Measurements from ENCODE around the gene CCR9.

Gene CCR9

GRCh38 chr3:45865563-45865962 is 20.8 kb upstream of the CCR9 start:
- ATAC-seq, result no peak
- peaks cover 35% of the 10 kb centered on the region for H3K4me1 Mint-ChIP-seq

DNA sequence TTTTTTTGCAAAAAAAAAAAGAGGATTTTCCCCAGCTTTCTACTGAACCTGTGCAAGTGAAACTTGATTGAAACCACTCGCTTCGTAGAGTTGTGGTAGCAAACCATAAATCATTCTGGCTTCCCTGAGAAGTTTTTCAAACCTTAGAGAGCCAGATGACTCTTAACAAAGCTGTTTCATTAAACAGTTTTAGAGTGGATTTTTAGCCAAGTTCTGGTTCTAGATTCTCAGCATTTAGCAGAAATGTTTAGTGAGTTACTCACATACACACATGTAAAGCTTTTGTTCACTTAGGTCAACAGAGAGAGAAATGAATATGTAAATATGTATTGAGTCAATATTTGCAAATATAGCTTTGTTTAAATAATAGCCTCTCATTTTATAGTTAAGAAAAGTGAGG is 18.1 kb upstream of the CCR9 start:
- Mint-ChIP-seq H3K4me3 (no peak overlapping the region), H3K9me3 (peaks cover 4% of the 10 kb centered on the region), H3K27ac (no peak overlapping the region), H3K4me1 (peaks cover 36% of the 10 kb centered on the region), H3K27me3 (no peaks in the 10 kb centered on the region), H3K36me3 (no peaks in the 10 kb centered on the region)
- no peak for ATAC-seq

More at GRCh38 chr3:45865563-45865962, 20.8 kb upstream of the CCR9 start:
- Mint-ChIP-seq H3K27me3 (peaks cover 9% of the 10 kb centered on the region), H3K36me3 (no peaks in the 10 kb centered on the region), H3K9me3 (peaks cover 4% of the 10 kb centered on the region), H3K27ac (peak overlapping the region; percentile 11), H3K4me3 (no peak overlapping the region)

DNA sequence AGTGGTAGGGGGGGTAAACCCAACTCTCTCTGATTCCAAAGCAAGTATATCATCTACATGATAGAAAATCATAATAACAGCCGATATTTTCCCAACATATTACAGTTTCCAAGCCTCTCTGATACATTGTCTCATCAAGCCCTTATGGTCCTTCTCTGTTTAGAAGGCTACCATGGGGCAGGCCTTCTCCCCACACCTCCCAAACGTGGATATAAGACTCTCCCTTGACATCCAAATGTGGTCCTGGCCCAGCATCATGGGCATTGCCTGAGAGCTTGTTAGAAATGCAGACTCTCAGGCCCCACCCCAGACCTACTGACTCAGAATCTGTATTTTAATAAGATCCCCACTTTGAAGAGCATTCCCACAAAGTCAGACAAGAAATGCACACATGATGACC is 17.7 kb upstream of the CCR9 start:
- Mint-ChIP-seq H3K27me3 (no peaks in the 10 kb centered on the region), H3K4me1 (peaks cover 36% of the 10 kb centered on the region), H3K9me3 (peaks cover 3% of the 10 kb centered on the region), H3K4me3 (no peak overlapping the region), H3K36me3 (no peaks in the 10 kb centered on the region), H3K27ac (no peak overlapping the region)
- no peak for ATAC-seq

GRCh38 chr3:45869638-45870037 is 16.7 kb upstream of the CCR9 start:
- H3K4me3 Mint-ChIP-seq, result no peak overlapping the region
- peaks cover 36% of the 10 kb centered on the region for H3K4me1 Mint-ChIP-seq
- no peak overlapping the region for H3K27ac Mint-ChIP-seq

DNA sequence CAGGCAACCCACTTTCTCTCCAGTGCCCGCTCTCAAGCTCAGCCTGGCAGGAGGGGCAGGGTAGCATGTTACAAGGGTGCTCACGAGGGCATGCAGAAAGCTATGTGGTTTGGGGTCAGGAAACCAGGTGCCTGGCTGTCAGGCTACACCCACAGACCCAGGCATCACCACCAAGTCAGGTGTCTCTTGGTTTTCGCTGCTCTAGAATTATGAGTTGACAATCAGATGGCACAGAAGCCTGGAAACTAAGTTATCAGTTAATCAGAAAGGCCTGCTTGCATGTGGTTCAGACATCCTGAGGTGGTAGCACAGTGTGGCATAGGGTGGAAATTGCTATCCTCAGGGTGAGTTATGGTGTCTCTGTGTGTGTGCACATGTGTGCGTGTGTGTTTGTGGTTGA is 16.2 kb upstream of the CCR9 start:
- Mint-ChIP-seq H3K4me1 (peaks cover 31% of the 10 kb centered on the region), H3K4me3 (no peak overlapping the region)
- ATAC-seq, result peak; percentile 77

More at GRCh38 chr3:45869638-45870037, 16.7 kb upstream of the CCR9 start:
- no peak for ATAC-seq
- H3K9me3 Mint-ChIP-seq, result peaks cover 7% of the 10 kb centered on the region
- H3K36me3 Mint-ChIP-seq, result no peaks in the 10 kb centered on the region
- no peaks in the 10 kb centered on the region for H3K27me3 Mint-ChIP-seq

GRCh38 chr3:45871780-45872179 is 14.6 kb upstream of the CCR9 start:
- Mint-ChIP-seq H3K36me3 (no peaks in the 10 kb centered on the region), H3K27ac (peak overlapping the region; percentile 51), H3K27me3 (no peaks in the 10 kb centered on the region), H3K4me3 (no peak overlapping the region), H3K4me1 (peaks cover 23% of the 10 kb centered on the region), H3K9me3 (peaks cover 7% of the 10 kb centered on the region)
- no peak for ATAC-seq

More for the DNA sequence above, 16.2 kb upstream of the CCR9 start:
- no peaks in the 10 kb centered on the region for H3K27me3 Mint-ChIP-seq
- H3K27ac Mint-ChIP-seq, result no peak overlapping the region
- no peaks in the 10 kb centered on the region for H3K36me3 Mint-ChIP-seq
- H3K9me3 Mint-ChIP-seq, result peaks cover 7% of the 10 kb centered on the region

DNA sequence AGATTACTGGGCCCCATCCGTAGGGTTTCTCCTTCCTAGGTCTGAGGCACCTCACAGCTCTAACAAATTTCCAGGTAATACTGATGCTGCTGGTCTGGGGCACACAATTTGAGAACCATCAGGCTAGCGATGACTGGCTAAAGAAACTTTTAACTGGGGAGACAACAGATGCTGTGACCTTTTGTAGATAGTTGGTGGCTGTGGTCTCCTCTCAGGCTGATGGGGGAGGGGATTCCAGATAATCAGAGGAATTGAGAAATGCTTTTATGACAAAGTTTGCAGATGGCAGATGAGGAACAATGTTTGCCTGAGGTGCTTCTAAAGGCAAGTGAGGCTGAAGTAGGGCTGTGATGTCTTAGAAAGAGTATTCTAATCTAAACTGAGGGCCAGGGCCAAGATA is 13.8 kb upstream of the CCR9 start:
- H3K9me3 Mint-ChIP-seq, result peaks cover 7% of the 10 kb centered on the region
- no peaks in the 10 kb centered on the region for H3K27me3 Mint-ChIP-seq
- peak; percentile 72 for ATAC-seq
- no peaks in the 10 kb centered on the region for H3K36me3 Mint-ChIP-seq
- H3K4me1 Mint-ChIP-seq, result peaks cover 23% of the 10 kb centered on the region
- peak overlapping the region; percentile 51 for H3K27ac Mint-ChIP-seq
- no peak overlapping the region for H3K4me3 Mint-ChIP-seq

- Mint-ChIP-seq H3K9me3 (peaks cover 7% of the 10 kb centered on the region), H3K27ac (peak overlapping the region; percentile 51), H3K36me3 (no peaks in the 10 kb centered on the region), H3K4me1 (peaks cover 23% of the 10 kb centered on the region), H3K27me3 (no peaks in the 10 kb centered on the region), H3K4me3 (no peak overlapping the region)
- no peak for ATAC-seq
These were observed 13.3 kb upstream of the CCR9 start for GRCh38 chr3:45873036-45873435.

DNA sequence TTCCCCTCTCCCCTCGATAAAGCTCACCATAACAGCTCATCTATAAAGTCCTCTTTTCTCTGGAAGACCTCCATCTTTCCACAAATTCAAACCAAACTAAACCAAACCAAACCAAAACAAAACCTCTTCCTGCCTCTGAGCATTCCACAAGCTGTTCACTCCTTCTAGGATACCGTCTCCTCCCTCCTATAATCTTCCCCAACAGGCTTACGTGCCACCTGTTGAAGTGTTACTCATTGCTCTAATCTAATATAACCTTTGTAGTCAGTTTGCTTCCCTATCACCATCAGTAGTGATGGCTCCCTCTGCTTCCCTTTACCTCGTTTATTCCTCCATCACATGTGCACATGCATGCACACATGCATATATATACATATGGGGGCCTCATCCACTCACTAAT is 12.7 kb upstream of the CCR9 start:
- ATAC-seq, result no peak
- Mint-ChIP-seq H3K27me3 (no peaks in the 10 kb centered on the region), H3K36me3 (no peaks in the 10 kb centered on the region), H3K4me3 (no peak overlapping the region), H3K9me3 (peaks cover 7% of the 10 kb centered on the region), H3K27ac (no peak overlapping the region), H3K4me1 (peaks cover 23% of the 10 kb centered on the region)

DNA sequence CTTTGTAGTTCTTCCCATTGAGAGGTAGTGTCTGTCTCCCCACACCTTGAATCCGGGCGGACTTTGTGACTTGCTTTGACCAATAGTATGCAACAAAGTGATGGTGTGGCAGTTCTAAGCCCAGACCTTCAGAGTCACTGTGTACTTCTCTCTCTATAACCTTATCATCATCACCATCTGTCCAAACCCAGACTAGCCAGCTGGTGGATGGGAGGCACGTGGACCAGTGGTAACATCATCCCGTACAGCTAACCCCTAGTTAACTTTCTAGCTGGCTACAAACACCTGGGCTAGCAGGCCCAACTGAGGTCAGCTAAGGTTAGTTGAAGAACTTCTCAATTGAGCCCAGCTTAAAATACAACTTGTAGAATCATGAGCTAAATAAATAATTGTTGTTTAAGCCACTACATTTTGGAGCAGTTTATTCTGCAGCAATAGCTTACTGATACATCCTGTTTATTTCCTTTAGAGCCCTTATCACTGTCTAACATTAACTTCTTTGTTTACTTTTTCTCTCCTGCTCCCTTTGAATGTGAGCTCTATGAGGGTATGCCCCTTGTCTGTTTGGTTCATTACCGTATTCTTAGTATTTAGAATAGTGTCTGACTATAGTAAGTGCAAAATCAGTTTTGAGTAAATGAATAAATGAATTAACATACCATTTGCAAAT is 11.5 kb upstream of the CCR9 start:
- no peak for ATAC-seq

DNA sequence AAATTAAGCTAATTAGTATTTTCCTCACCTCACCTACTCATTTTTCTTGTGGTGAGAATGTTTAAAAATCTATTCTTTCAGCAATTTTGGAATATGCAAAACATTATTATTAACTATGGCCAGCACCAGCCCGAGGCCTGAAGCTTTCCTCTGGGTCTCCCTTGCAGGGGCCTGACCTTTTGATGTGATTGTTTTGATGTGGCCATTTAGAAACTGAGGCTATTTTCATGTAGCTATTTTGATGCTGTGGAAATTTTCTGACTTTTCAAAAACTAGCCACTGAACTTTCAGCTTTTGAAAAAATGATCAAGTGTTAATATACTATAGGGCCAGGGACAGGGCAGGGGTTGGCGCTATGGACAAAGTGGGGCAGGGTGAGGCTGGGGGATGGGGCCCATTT is 8.2 kb upstream of the CCR9 start:
- Mint-ChIP-seq H3K36me3 (no peaks in the 10 kb centered on the region), H3K4me1 (peaks cover 7% of the 10 kb centered on the region), H3K27ac (no peak overlapping the region), H3K27me3 (no peaks in the 10 kb centered on the region), H3K9me3 (peaks cover 7% of the 10 kb centered on the region), H3K4me3 (no peak overlapping the region)
- ATAC-seq, result no peak

More for the DNA sequence above, 11.5 kb upstream of the CCR9 start:
- H3K36me3 Mint-ChIP-seq, result no peaks in the 10 kb centered on the region
- no peak overlapping the region for H3K4me3 Mint-ChIP-seq
- H3K9me3 Mint-ChIP-seq, result peaks cover 7% of the 10 kb centered on the region
- peaks cover 18% of the 10 kb centered on the region for H3K4me1 Mint-ChIP-seq
- H3K27ac Mint-ChIP-seq, result no peak overlapping the region
- H3K27me3 Mint-ChIP-seq, result no peaks in the 10 kb centered on the region

DNA sequence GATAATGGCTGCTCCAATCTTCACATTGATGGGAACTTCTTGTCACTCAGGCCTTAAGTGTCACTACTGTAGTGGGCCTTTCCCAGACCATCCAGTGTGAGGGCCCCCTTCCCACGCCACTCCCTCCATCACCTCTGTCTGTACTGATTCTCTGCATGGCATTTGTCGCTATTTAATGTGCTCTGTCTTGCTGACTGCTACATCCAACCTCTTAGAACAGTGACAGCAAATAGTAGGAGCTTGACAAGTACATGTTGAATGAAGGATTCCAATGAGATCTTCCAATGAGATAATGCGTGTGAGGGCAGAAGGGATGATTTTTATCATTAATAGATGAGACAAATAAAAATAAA is 5.6 kb upstream of the CCR9 start:
- H3K9me3 Mint-ChIP-seq, result no peaks in the 10 kb centered on the region
- ATAC-seq, result no peak
- H3K4me3 Mint-ChIP-seq, result no peak overlapping the region
- no peak overlapping the region for H3K27ac Mint-ChIP-seq
- H3K27me3 Mint-ChIP-seq, result peaks cover 10% of the 10 kb centered on the region
- no peaks in the 10 kb centered on the region for H3K36me3 Mint-ChIP-seq
- peaks cover 17% of the 10 kb centered on the region for H3K4me1 Mint-ChIP-seq

GRCh38 chr3:45881078-45882022 is 5.0 kb upstream of the CCR9 start:
- H3K36me3 Mint-ChIP-seq, result no peaks in the 10 kb centered on the region
- H3K27me3 Mint-ChIP-seq, result peaks cover 10% of the 10 kb centered on the region
- ATAC-seq, result peak; percentile 4
- H3K4me1 Mint-ChIP-seq, result peaks cover 17% of the 10 kb centered on the region
- H3K27ac Mint-ChIP-seq, result no peak overlapping the region
- no peak overlapping the region for H3K4me3 Mint-ChIP-seq
- H3K9me3 Mint-ChIP-seq, result no peaks in the 10 kb centered on the region

DNA sequence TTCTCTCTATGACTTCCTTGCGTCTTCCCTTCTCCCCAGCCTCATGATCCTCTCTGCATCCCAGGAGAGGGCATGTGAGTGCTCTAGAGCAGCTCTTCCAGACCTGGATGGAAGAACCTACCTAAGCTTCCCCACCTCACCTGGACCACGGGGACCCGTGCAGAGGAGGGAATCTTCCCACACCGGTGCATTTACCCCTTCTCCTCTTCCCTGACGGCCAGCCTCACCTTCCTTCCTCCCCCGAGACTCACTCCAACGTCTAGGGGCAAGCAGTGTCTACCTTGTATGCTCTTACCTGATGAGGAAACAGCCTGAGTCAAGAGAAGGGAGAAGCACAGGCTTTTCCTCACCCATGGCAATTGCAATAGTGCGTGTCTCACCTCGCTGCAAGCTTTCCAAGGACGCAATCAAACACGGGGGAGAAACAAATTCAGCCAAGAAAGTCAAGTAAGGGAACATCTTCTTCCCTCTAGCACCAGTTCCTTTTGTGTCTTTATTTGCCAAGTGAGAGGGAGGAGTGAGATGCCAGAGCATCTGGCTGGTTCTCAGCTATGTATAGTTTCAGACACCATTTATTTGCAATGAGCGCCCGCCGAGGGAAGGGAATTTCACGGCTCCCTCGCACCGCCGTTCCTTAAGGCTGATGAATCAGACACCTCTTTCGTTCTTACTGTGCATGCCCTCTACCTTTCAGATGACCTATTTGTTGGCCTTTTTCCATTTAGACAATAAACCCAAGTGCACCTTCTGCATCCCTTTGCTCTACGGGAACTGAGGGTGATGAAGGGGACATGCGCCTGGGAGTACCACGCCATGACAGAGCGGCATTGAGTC is 1.8 kb upstream of the CCR9 start:
- Mint-ChIP-seq H3K27me3 (peaks cover 10% of the 10 kb centered on the region), H3K36me3 (no peaks in the 10 kb centered on the region), H3K9me3 (no peaks in the 10 kb centered on the region), H3K4me3 (no peak overlapping the region), H3K27ac (no peak overlapping the region), H3K4me1 (peaks cover 28% of the 10 kb centered on the region)
- ATAC-seq, result peak; percentile 73

- no peak for ATAC-seq
- no peak overlapping the region for H3K4me3 Mint-ChIP-seq
- no peaks in the 10 kb centered on the region for H3K36me3 Mint-ChIP-seq
- H3K27ac Mint-ChIP-seq, result no peak overlapping the region
- peaks cover 27% of the 10 kb centered on the region for H3K27me3 Mint-ChIP-seq
- H3K9me3 Mint-ChIP-seq, result no peaks in the 10 kb centered on the region
- peaks cover 39% of the 10 kb centered on the region for H3K4me1 Mint-ChIP-seq
These were observed 942 bp downstream of the CCR9 start for GRCh38 chr3:45887285-45887684.
